ENCODE measurements around the gene COL1A1.

GRCh38 chr17:50189550-50190292 is 11.7 kb downstream of the COL1A1 start:
- TF ChIP-seq ATF3 (IDR thresholded peaks at IDR 0.05) = no peak
- no peak for TF ChIP-seq CTCF (IDR thresholded peaks at IDR 0.05; ENCODE audit: low read depth, low read length, missing input control)
- no peak for TF ChIP-seq RXRA (IDR thresholded peaks at IDR 0.05)
- TF ChIP-seq, protein P1, sequence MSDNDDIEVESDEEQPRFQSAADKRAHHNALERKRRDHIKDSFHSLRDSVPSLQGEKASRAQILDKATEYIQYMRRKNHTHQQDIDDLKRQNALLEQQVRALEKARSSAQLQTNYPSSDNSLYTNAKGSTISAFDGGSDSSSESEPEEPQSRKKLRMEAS (IDR thresholded peaks at IDR 0.05) = no peak
- TF ChIP-seq YY1 (IDR thresholded peaks at IDR 0.05) = no peak
- no peak for TF ChIP-seq EGR1 (IDR thresholded peaks at IDR 0.05; ENCODE audit: low read depth in 2 of 2)
- TF ChIP-seq SP1 (IDR thresholded peaks at IDR 0.05) = no peak
- TF ChIP-seq JUND (IDR thresholded peaks at IDR 0.05) = no peak
- TF ChIP-seq REST (IDR thresholded peaks at IDR 0.05) = no peak
- TF ChIP-seq HNF4G (IDR thresholded peaks at IDR 0.05) = no peak

Measured in liver (tissue), 3 donors.